ENCODE data around the gene TCIRG1. TPM values are rescaled to one million over a fixed set of nuclear protein-coding genes. Genes with fewer than 3 reads are reported as not detected.

The TCIRG1 gene
- total and polyA plus RNA-seq, 2 of the 13 experiments (the other 11 are each of a cell fraction or from before 2014, with no cell fraction given): 48.0 to 69.6 TPM

- TF ChIP-seq ZBTB40 (IDR thresholded peaks at IDR 0.05) (no peak), ZBTB40 (CRISPR knock-in tag; IDR thresholded peaks at IDR 0.05) (peak; percentile 45; the same call in 1 of the 2 replicates), RNF2 (conservative IDR thresholded peaks at IDR 0.05; ENCODE audit: low read depth) (no peak; the same call in 1 of the 2 replicates), NFE2L2 (IDR thresholded peaks at IDR 0.05; ENCODE audit: low read length) (no peak), ZC3H4 (CRISPR knock-in tag; IDR thresholded peaks at IDR 0.05; ENCODE audit: borderline replicate concordance) (no peak), ZBTB3 (CRISPR knock-in tag; IDR thresholded peaks at IDR 0.05; ENCODE audit: borderline replicate concordance, low read depth) (no peak), NRL (CRISPR knock-in tag; IDR thresholded peaks at IDR 0.05; ENCODE audit: borderline replicate concordance) (peak; percentile 64), ZNF225 (CRISPR knock-in tag; IDR thresholded peaks at IDR 0.05) (no peak), POGZ (CRISPR knock-in tag; IDR thresholded peaks at IDR 0.05) (no peak), SRF (IDR thresholded peaks at IDR 0.05; ENCODE audit: low read depth, low read length) (no peak), ZNF33B (CRISPR knock-in tag; IDR thresholded peaks at IDR 0.05) (no peak), HNF4A (CRISPR knock-in tag; IDR thresholded peaks at IDR 0.05) (peak; percentile 67), NR2C2 (CRISPR knock-in tag; IDR thresholded peaks at IDR 0.05; ENCODE audit: borderline replicate concordance) (no peak), MXD3 (CRISPR knock-in tag; IDR thresholded peaks at IDR 0.05) (peak; percentile 68; the same call in 1 of the 2 replicates), ZNF776 (CRISPR knock-in tag; IDR thresholded peaks at IDR 0.05) (no peak), LRRFIP1 (CRISPR knock-in tag; conservative IDR thresholded peaks at IDR 0.05) (no peak), NFKBIZ (CRISPR knock-in tag; IDR thresholded peaks at IDR 0.05) (0 out of 2 replicates have a peak, but pooled peaks have one; percentile 15), BHLHE40 (IDR thresholded peaks at IDR 0.05; ENCODE audit: low read length) (no peak; the same call in 1 of the 2 replicates)
Observed at GRCh38 chr11:68010090-68011041, 28.5 kb upstream of the TCIRG1 start, which contains the start of gene ALDH3B1 (continued).

Data from HepG2 (cell line).